HG02798 (cell line): ENCODE results near the gene DHRSX.
"Not testable (repeated sequence)": the region's sequence is repeated elsewhere in the genome, so short reads cannot be mapped to it uniquely, and the experiment has no call there.

Experiments
- ATAC-seq: cut with Tn5 transposase; IDR thresholded peaks from one replicate; pipeline ENCODE4 v1.9.1; 2021; ENCODE audit warnings: mild to moderate bottlenecking; ENCODE audit not compliant: unreplicated experiment, poor library complexity

Gene DHRSX

DNA sequence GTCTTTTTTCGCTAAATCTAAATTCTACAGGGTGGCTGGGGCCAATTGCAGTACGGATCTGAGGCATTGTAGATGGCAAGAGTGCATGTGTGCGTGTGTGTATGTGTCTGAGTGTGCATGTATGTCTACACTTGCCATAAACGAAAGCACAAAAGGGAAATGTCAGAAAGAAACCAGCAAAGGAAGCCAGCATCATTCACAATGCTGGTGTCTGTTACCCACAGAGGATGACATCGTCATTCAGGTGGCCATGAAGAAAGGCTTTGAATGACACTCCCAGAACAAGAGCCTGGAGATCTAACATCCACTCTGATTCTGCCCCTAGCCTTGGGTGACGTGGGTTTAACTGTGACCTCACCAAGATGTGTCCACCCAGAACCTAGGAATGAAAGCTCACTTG is 124.6 kb downstream of the DHRSX start:
- no peak for ATAC-seq

DNA sequence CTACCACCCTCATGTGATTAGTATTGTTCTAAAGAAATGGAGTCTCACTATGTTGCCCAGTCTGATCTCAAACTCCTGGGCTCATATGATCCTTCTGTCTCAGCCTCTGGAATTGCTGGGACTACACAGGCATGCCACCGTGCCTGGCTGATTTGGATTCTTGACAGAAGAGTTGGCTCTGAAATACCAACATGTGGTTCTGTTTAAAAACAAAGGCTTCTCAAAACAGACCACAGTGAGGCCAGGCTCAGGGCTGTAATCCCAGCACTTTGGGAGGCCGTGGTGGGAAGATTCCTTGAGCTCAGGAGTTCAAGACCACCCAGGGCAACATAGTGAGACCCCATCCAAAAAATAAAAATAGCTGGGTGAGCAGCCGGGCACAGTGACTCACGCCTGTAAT is 126.7 kb downstream of the DHRSX start:
- ATAC-seq = no peak

DNA sequence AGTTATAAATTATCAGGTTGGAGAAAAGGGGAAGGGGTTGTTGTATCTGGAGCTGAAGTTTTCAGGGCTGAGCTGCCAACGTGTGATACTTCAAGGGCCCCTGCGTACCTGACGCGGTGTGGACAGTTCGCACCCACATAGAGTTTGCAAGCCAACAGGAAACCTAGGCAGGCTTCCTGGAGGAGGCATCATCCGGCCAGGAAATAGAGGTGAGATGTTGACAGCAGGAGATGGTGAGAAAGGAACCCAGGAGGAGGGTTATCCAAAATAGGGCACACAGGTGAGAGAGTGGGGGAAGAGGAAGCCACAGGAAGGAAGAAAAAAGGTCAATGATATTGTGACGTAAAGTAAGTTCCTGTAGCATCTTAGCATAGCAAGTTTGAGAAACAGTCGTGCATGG is 127.2 kb downstream of the DHRSX start:
- no peak for ATAC-seq

DNA sequence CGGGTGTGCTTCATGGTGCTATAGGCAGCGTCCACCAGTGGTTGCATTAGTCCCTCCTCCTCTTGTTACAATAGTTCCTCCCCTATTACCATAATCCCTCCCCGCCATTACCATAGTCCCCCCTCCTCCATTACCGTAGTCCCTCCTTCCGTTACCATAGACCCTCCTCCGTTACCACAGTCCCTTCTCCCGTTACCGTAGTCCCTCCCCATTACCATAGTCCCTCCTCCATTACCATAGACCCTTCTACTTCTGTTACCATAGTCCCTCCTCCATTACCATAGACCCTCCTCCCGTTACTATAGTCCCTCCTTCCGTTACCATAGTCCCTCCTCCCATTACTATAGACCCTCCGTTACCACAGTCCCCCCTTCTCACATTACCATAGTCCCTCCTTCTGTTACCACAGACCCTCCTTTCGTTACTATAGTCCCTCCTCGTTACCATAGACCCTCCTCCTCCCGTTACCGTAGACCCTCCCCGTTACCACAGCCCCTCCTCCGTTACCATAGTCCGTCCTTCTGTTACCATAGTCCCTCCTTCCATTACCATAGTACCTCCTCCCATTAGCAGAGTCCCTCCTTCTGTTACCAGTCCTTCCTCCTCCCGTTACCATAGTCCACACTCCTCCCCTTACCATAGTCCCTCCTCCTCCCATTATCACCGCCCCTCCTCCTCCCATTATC is 129.6 kb downstream of the DHRSX start:
- ATAC-seq = no peak

DNA sequence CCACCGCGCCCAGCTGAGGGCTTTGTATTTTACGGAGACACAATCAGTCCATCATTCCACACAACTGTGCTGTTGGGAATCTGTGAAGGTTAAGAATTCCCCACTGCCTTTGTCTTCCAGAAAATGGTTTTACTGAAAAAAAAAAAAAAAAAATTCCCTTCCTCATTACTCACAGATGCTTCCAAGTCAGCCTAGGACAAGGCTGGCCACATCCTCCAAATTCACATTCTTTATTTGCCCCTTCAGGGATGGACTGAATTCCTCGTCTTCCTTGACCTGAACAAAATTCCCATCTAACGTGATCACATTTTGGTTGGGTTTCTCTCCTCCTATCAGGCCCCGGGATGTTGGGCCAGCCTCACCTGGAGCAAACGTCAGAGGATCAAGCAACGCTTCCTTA is 130.3 kb downstream of the DHRSX start:
- no peak for ATAC-seq

DNA sequence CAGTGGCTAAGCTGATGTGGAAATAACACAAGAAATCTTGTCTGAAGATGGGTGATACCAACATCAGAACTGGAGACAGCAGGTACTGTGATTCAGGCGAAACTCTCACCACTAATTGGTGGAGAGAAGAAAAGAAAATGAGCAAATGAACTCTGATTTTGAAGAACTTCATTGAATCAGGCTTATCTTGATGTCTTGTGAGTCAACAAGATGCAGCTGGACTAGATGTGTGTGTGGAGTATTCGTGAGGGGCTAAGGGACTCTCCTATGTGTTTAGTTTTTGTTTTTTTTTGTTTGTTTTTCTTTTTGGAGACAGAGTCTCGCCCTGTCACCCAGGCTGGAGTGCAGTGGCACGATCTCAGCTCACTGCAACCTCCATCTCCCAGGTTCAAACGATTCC is 131.6 kb downstream of the DHRSX start:
- ATAC-seq = no peak

DNA sequence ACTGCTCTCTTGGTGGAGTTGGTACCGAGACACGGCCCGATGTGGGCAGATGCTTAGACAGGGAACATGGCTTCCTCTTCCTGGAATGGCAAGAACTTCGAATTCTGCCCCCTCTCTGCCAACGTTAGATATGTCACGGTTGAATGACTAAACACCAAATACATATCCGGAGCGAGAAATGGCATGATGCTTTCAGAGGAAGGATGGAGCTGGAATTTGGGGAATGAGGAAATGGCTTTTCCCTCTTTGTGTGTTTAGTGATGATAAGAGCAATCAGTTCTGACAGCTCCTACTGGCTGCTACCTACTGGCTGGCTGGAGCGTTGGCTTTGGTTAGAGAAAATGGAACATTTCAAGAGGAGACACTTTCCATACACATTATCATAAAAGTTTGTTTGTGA is 140.0 kb downstream of the DHRSX start:
- no peak for ATAC-seq

DNA sequence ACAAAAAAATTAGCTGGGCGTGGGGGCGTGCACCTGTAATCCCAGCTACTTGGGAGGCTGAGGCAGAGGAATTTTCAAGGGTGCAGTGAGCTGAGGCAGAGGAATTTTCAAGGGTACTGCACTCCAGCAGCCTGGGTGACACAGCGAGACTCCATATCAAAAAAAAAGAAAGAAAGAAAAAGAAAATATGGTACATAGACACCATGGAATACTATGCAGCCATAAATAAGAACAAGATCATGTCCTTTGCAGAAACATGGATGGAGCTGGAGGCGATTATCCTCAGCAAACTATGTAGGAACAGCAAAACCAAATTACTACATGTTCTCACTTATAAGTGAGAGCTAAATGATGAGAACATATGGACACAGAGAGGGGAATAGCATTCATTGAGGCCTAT is 141.3 kb downstream of the DHRSX start:
- ATAC-seq = not testable (repeated sequence)

DNA sequence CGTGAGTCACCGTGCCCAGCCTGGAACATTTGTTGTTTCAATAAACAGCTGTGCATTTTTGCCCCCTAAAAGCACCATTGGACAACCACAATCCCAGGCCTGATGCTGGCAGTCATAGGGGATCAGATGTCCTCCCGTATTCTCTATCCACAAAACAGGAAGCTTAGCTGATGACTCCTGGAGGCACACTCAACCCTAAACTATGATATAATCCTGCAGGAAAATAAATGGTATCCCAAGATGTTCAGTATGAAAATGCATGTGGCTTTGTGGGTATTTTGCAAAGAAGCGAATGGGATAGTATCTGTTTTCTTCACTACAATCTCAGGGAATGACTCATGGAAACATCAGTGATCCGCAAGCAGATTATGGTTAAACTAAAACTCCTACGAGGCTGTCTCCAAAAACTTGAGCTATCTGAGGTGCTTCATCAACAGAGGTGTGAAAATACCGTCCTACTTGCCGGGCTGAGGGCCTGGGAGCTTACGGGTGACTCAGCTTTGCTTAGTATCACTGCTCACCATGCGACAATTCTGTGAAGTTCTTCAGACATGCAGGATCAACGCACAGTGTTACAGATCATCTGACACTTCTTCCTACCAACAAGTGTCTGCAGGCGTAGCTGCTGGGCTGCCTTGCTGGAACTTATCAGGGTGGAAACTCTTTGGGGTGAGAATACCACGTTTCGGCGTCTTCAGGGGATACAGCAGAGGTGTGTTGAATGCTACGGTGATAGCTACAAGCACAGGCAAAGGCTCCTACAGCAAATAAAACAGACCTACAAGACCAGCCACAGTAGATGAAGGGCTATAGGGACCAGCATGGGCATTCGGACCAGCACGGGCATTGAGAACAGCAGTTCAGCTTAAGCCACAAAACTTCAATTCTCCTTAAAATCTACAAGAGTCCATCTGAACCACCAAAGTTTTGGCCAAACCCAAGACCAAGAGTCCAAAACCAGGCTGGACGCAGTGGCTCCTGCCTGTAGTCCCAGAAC is 148.5 kb downstream of the DHRSX start:
- ATAC-seq = no peak

DNA sequence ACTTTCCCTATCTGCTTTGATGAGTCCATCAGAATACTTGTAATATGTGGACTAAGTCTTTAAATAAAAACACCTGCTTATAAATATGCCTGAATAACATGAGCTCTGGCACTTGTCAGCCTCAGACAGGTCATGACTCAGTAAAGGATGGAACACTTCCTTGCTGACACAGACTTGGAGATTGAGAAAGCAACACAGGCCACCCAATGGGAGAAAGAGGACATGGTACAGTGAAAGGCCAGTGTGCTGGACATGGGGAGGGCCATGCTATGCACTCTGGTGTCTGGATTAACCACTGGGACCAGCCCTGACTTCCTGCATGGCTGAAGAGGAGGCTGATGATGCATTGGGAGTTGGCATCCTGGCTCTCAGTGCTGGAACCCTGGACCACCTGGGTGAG is 149.5 kb downstream of the DHRSX start:
- ATAC-seq = no peak

DNA sequence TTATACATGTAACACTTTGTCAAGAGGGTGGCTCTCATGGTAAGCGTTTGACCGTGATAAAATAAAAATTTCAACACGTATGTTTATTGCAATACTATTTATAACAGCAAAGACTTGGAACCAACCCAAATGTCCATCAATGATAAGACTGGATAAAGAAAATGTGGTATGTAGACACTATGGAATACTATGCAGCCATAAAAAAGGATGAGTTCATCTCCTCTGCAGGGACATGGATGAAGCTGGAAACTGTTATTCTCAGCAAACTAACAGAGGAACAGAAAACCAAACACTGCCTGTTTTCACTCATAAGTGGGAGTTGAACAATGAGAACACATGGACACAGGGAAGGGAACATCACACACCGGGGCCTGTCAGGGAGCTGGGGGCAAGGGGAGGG is 150.1 kb downstream of the DHRSX start:
- not testable (repeated sequence) for ATAC-seq

DNA sequence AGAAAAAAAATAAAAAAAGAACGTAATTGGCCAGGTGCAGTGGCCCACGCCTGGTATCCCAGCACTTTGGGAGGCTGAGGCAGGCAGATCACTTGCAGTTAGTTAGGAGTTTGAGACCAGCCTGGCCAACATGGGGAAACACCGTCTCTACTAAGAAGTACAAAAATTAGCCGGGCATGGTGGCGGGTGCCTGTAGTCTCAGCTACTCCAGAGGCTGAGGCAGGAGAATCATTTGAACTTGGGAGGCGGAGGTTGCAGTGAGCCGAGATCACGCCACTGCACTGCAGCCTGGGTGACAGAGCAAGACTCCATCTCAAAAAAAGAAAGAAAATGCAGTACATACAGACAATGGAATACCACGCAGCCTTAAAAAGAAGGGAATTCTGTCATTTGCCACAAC is 150.7 kb downstream of the DHRSX start:
- not testable (repeated sequence) for ATAC-seq

DNA sequence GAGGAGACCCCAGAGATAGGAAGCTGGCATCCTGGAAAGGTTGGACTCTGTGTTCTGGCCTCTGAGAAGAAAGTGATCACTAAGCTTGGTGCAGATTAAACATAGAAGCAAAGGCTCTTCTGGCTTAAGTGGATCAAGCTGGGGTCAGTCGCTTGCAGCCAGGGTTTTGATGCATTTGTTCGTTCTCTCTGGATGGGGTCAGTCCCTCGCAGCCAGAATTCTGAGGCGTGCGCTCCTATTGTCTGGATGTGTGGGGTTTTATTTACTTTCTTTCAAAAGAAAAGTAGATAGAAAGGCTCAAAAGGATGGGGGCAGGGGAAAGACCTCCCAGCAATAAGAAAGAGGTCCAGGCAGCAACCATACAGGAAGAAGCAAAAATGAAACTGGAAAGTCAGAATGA is 152.6 kb downstream of the DHRSX start:
- ATAC-seq = no peak

DNA sequence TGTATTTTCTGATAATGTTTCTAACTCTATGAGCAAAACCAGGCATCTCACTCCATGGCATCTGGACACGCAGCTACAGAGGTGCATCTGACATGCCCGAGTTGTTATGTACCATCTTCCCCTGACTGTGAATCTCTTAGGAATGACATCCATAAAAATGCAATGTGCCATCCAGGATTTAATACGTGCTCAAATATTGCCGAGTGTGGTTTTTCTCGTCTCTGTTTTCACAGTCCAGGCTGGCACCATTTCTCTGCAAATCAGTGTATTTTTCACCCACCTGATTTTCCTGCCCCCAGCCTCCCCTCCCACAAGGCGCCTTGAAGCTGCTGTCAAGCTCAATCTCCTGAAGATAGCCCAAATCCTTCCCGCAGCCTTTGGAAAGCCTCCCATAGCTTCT is 154.6 kb downstream of the DHRSX start:
- no peak for ATAC-seq

DNA sequence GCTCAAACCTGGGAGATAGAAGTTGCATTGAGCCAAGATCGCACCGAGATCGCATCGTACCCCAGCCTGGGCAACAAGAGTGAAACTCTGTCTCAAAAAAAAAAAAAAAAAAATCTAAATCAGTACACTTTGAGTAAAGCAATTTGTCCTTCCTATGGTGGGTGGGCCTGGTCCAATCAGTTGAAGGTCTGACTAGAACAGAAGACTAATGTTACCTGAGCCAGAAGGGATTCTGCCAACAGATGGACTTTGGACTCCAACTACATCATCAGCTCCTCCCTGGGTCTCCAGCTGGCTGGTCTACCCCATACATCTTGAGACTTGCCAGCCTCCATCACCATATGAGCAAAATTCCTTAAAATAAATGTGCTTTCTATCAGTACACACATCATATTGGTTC is 155.2 kb downstream of the DHRSX start:
- ATAC-seq = no peak

DNA sequence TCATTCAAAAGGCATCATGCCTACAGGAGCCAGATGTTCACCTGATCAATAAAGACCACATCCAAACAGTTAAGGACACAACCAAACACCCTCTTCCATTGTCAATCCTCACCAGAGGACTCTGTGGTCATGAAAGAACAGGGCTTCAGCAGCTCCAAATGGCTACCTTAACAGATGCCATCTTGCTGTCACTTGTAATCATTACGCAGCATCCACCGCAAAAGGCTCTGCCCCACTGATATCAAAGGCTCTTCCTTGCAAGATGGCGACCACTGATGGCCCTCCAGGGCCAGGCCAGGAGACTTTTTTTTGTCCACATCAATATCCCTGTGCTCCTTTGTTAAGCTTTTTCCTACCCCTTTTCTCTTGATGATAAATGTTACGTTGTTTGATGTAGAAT is 157.4 kb downstream of the DHRSX start:
- ATAC-seq = no peak

DNA sequence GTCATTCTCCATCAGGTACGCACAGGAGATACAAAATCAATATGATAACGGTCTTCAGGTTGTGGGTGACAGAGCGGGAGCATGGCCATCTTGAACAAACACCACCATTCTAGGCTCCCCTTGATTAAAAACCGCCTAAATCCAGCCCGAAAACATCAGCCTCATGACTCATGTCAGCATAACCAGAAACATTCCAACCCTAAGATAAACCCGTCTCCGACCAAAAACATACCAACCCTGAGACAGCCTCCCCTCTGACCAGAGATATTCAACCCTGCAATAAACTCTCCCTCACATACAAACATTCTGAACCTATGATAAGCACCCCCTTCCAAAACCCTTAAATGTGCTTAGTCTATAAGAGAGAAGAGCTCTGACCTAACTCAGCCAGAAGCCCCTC is 157.9 kb downstream of the DHRSX start:
- ATAC-seq = no peak

DNA sequence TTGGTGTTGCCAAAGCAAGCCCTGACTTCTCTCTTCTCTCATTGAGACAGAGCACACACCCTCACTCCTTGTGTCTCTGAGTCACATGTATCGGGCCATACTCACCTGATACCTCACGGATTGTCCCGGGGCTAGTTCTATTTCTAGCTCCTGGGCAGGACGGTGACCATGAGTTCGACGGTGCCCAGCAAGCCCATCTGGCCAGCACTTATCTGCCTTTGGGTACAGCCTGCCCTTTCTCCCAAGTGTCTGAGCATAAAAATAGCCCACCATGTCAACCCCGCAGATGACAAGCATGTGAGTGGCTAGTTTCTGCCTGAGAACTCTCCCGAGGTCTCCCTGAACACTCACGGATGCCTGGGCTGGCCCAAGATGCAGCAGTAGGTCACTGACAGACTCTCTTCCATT is 158.5 kb downstream of the DHRSX start:
- ATAC-seq = no peak

DNA sequence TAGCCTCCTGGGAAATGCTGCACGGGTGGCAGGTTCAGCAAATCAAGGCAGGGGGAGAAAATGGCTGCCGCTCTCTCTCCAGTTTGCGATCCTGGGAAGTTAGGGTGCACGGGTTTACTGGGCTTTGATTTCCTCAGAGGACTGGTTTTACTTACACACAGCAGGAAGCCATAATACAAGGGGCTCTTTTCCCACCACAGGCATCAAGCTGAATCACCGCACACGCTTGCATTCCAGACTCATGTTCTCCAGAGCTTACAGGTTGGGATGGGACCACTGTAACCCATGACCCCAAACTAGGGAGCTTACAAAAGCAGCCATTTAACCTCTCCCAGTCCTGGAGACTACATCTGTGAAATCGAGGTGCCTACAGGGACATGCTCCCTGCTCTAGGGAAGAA is 159.8 kb downstream of the DHRSX start:
- ATAC-seq = no peak

DNA sequence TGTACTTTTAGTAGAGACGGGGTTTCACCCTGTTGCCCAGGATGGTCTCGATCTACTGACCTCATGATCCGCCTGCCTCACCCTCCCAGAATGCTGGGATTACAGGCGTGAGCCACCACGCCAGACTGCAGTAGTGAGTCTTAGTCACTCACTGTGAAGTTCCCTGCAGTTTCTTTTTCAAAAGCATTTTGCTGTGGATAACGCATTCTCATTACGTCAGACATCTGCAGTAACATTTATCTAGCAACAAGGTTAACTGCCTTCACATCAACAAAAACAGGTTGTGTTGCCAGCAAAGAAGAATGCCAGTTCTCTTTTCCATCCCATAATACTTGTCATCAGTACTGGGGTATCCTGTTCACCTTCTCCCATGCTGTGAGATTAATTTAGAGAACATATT is 164.6 kb downstream of the DHRSX start:
- ATAC-seq = no peak

DNA sequence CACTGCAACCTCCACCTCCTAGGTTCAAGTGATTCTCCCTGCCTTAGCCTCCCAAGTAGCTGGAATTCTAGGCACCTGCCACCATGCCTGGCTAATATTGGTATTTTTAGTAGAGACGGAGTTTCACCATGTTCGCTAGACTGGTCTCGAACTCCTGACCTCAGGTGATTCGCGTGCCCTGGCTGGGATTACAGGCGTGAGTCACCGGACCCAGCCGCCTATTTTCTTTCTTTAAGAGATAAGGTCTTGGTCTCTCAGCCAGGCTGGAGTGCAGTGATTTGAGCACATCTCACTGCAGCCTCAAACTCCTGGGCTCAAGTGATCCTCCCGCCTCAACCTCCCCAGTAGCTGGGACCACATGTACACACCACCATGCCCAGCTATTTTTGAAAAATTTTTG is 166.5 kb downstream of the DHRSX start:
- no peak for ATAC-seq

DNA sequence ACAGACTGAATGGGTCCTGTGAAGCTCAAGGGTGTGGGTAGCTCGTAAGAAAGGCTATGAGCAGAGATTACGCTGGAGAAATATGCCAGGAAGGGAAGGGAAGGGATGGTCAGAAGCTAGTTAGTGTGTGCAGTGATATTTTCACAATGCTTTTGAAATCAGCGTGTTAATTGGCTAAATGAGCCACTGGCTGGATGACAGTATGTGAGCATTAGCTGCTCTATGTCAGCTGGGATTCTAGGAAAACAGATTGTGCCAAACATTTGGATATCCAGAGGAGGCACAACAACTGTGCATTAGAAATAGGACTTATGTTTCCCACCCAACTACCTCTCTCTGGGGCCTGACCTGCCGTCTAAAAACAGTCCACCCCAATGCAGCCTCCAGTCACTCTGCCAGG is 168.5 kb downstream of the DHRSX start:
- ATAC-seq = no peak
